Transverse colon (tissue), 4 donors: ENCODE data around the gene RGPD4. TPM values are rescaled to one million over a fixed set of nuclear protein-coding genes. Genes with fewer than 3 reads are reported as not detected.

Source experiments
- DNase-seq: peaks from one replicate; pipeline ENCODE4 v3.0.0-alpha.2; 2019
- H3K27ac ChIP-seq, 4 donors: fragments of 200-600 bp; sonication (generic); 2 replicates each; pipeline ENCODE4 v1.5.1; 2016 to 2018; ENCODE audit warnings: inconsistent platforms in 4 of 4
- H3K27me3 ChIP-seq: fragments of 200-600 bp; sonication (generic); 2 replicates; pipeline ENCODE4 v1.5.1; 2017; ENCODE audit warnings: inconsistent platforms
- H3K36me3 ChIP-seq, 4 donors: fragments of 200-600 bp; sonication (generic); 2 replicates each; pipeline ENCODE4 v1.5.1; 2017 to 2019; ENCODE audit warnings: inconsistent platforms in 4 of 4
- H3K4me1 ChIP-seq, 4 donors: fragments of 200-600 bp; sonication (generic); 2 replicates each; pipeline ENCODE4 v1.5.1; 2017 to 2020; ENCODE audit warnings: inconsistent platforms in 4 of 4
- H3K4me3 ChIP-seq, 4 donors: fragments of 200-600 bp; sonication (generic); 1 replicate in 1 of 4; 2 replicates in 3 of 4; pipeline versions ENCODE4 v1.5.1 to v1.6.1; 2017 to 2019; ENCODE audit warnings: inconsistent platforms in 4 of 4
- H3K9me3 ChIP-seq, 2 donors: fragments of 200-600 bp; sonication (generic); 2 replicates each; pipeline ENCODE4 v1.5.1; 2017 to 2019; ENCODE audit warnings: inconsistent platforms in 2 of 2
- EP300 ChIP-seq: sonication (generic); formaldehyde crosslinking; IDR thresholded peaks from one replicate; pipeline ENCODE4 v1.6.1; 2017; ENCODE audit warnings: antibody characterized with exemption, low read depth
- POLR2A ChIP-seq: fragments of 450-650 bp; IDR thresholded peaks from one replicate; pipeline ENCODE4 v1.6.1; 2016; ENCODE audit warnings: antibody characterized with exemption, mild to moderate bottlenecking, moderate library complexity
- POLR2AphosphoS5 ChIP-seq, 3 donors: sonication (generic); formaldehyde crosslinking; IDR thresholded peaks; one replicate each; pipeline ENCODE4 v1.6.1; 2016; ENCODE audit warnings: antibody characterized with exemption in 3 of 3
- WGBS, 2 donors: methylation state at CpG; one replicate each; pipeline ENCODE4 v1.1.5; 2018; ENCODE audit warnings: low coverage in 1 of 2; 5-methylcytosine and 5-hydroxymethylcytosine counted together
- in situ Hi-C, 4 donors: fragments of 200-750 bp; cut with MboI; loops; one replicate each; pipeline versions ENCODE4 v1.15.0 to v1.15.1; 2017; ENCODE audit warnings: low sequenced_read_pairs in 3 of 4, low pct_ligation_motif_present in 1 of 4, low pct_unique_long_range_greater_than_20kb in 1 of 4
- intact Hi-C: fragments of 100-400 bp; cut with DNase I; formaldehyde crosslinking; loops from one replicate; pipeline ENCODE4 v1.15.1; 2023; ENCODE audit warnings: low total_unique reads
- small RNA-seq, 4 donors: library from RNA; depleted of rRNA; stranded (forward); fragments of <200 nt; gene quantifications; one replicate each; pipeline ENCODE3, GENCODE V24; 2016
- total RNA-seq, 4 donors: library from RNA; depleted of rRNA; stranded (reverse); fragments of >200 nt; gene quantifications; one replicate each; pipeline ENCODE4 v1.1.0, GENCODE V29; 2016
- TF ChIP-seq, protein P1 (sequence below), 5 experiments: fragments of 200-600 bp in 3 of 5; fragments of 450-650 bp in 2 of 5; sonication (generic) in 3 of 5; IDR thresholded peaks; 1 replicate in 2 of 5; 2 replicates in 3 of 5; pipeline ENCODE4 v1.5.1; 2016 to 2017; ENCODE audit warnings: antibody characterized with exemption in 5 of 5, inconsistent platforms in 3 of 5, mild to moderate bottlenecking in 2 of 5, moderate library complexity in 1 of 5

RGPD4 gene
- total RNA-seq, 4 donors from 2014 or later, result not detected

- TF ChIP-seq EP300 (no peak), POLR2AphosphoS5 (IDR thresholded peaks at IDR 0.05) (no peak), POLR2A (no peak)
- TF ChIP-seq, protein P1, sequence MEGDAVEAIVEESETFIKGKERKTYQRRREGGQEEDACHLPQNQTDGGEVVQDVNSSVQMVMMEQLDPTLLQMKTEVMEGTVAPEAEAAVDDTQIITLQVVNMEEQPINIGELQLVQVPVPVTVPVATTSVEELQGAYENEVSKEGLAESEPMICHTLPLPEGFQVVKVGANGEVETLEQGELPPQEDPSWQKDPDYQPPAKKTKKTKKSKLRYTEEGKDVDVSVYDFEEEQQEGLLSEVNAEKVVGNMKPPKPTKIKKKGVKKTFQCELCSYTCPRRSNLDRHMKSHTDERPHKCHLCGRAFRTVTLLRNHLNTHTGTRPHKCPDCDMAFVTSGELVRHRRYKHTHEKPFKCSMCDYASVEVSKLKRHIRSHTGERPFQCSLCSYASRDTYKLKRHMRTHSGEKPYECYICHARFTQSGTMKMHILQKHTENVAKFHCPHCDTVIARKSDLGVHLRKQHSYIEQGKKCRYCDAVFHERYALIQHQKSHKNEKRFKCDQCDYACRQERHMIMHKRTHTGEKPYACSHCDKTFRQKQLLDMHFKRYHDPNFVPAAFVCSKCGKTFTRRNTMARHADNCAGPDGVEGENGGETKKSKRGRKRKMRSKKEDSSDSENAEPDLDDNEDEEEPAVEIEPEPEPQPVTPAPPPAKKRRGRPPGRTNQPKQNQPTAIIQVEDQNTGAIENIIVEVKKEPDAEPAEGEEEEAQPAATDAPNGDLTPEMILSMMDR (IDR thresholded peaks at IDR 0.05), result no peak
- 76 to 90% methylated on average over 1 to 2 of the region's 2 CpGs for WGBS, 2 donors
- in situ Hi-C loops, result loop anchor here in 2 of 4 donors (25.0 kb wide), 2 partner anchors 120 to 1295 kb away; no protein-coding TSS in a partner anchor
- H3K27ac ChIP-seq, result no peak overlapping the region
- DNase-seq, result no peak
- H3K4me3 ChIP-seq, result no peak overlapping the region
- H3K4me1 ChIP-seq, result no peaks in the 10 kb centered on the region
- no peaks in the 10 kb centered on the region for H3K36me3 ChIP-seq
- no peaks in the 10 kb centered on the region for H3K27me3 ChIP-seq
- intact Hi-C loops, result no loop called here
- no peaks in the 10 kb centered on the region for H3K9me3 ChIP-seq
These were observed 105.8 kb downstream of the RGPD4 start for GRCh38 chr2:107932488-107932887.

DNA sequence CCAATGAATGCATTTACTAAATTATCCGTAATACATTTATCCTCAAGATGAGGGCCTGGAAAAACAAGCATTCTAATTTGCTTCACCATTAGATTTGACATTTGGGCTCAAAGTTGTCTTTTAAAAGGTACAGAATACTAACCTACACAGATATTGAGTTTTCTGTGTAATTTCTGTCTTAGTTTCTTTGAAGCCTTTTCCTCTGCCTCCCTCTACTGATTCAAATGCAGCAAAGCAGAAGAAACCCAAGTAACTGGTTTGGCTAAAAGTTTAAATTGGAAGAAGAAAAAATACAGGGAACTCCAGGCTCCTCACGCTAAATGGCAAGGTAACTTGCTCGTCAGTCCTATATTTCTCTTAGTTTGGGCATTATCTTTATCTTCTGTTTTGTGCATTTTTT lies 106.3 kb downstream of the RGPD4 start:
- WGBS, 2 donors, result 66 to 77% methylated on average over 3 of the region's 3 CpGs

DNA sequence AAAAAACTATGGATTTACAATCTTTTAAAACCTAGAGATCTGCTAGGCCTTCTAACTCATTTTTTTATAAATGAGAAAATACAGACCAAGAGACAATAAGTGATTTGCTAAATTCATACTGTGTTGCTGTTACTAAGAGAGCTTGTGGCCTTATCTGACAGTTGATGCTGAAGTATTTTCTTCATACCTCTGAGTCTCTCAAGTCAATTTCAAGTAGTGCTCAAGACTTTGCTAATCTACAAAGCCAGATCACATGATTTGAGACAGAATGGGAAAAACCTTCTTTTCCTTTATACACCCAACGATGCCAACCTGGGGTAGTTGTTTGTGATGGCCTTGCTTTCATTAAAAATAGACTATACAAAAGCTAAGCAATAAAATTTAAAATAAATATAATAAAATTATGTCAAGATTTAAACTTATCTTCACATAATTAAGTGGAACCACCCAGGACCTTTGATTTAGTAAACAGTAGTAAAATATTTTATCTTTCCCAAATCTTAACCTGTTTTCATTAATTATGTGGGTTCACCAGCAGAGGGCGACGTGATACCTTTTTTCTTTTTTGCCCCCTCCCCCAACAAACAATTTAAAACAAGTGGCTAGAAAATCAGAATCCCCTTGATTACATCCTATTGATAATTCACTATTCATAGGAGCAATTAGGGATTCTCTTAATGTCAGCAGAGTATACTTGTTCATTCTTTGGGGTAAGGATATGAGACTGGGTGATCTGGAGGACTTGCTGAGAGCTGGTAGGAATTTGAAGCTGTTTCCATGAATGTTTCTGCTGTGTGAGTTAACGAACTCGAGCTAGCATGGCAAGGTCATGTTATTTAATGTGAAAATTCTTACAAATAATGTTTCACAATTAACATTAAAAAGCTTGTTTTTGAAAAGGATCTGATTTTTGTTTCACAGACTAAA lies 110.0 kb downstream of the RGPD4 start:
- Histone ChIP-seq H3K9me3 (no peaks in the 10 kb centered on the region), H3K36me3 (no peaks in the 10 kb centered on the region), H3K4me3 (no peak overlapping the region), H3K4me1 (no peaks in the 10 kb centered on the region), H3K27ac (no peak overlapping the region), H3K27me3 (no peaks in the 10 kb centered on the region)
- intact Hi-C loops (no loop called here), in situ Hi-C loops (loop anchor here in 2 of 4 donors (25.0 kb wide), 2 partner anchors 124 to 1299 kb away; no protein-coding TSS in a partner anchor)
- no peak for DNase-seq
- TF ChIP-seq, protein P1 (IDR thresholded peaks at IDR 0.05), result peak; percentile 28 to 39 (median 30)
- TF ChIP-seq POLR2AphosphoS5 (IDR thresholded peaks at IDR 0.05), result no peak
- 23 to 24% methylated on average over 5 of the region's 5 CpGs for WGBS, 2 donors

More for the DNA sequence above, 106.3 kb downstream of the RGPD4 start:
- intact Hi-C loops (no loop called here), in situ Hi-C loops (loop anchor here in 2 of 4 donors (25.0 kb wide), 2 partner anchors 121 to 1296 kb away; no protein-coding TSS in a partner anchor)
- H3K4me1 ChIP-seq, result no peaks in the 10 kb centered on the region
- H3K36me3 ChIP-seq, result no peaks in the 10 kb centered on the region
- H3K9me3 ChIP-seq, result no peaks in the 10 kb centered on the region
- no peak overlapping the region for H3K4me3 ChIP-seq
- TF ChIP-seq, protein P1 (IDR thresholded peaks at IDR 0.05), result peak in 2 of 5 experiments; percentile 13 to 21
- no peak for TF ChIP-seq POLR2A
- DNase-seq, result no peak
- no peak overlapping the region for H3K27ac ChIP-seq
- no peaks in the 10 kb centered on the region for H3K27me3 ChIP-seq

Small RNAs within 50 kb of the gene (small RNA-seq; reads per million reads assigned to genes)
- gene AC009963.1 (0 reads per million in 4 donors), gene AC009963.2 (0 reads per million in 4 donors)

Other genes with a start within 250 kb of the RGPD4 start
- gene SLC5A7, start 159.6 kb downstream of the RGPD4 start, total RNA-seq, result 1 to 10 TPM in 1 of 4 donors, under 1 TPM in 2, not detected in 1; 0.41 to 2.8 (median 0.48) TPM